Measurements from ENCODE around the gene SLC9C2. TPM values are rescaled to one million over a fixed set of nuclear protein-coding genes. Genes with fewer than 3 reads are reported as not detected.

The SLC9C2 gene
- total RNA-seq, 1 experiment from 2014 or later, result not detected

DNA sequence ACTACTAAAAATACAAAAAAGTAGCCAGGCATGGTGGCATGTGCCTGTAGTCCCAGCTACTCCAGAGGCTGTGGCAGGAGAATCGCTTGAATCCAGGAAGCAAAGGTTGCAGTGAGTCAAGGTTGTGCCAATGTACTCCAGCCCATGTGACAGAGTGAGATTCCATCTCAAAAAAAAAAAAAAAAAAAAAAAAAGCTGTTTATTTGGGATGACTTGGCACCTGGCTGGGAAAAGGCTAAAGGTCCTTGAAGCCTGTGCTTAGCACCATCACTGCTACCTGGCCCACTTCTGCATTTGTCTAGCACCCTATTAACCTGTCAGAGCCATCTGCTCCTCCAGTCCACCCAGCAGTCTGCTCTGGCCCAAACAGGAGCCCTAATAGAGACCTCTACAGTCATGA is 100.8 kb downstream of the SLC9C2 start:
- H3K4ac ChIP-seq (ENCODE audit: low read depth, low read length), result no peak overlapping the region
- TF ChIP-seq, protein P1, sequence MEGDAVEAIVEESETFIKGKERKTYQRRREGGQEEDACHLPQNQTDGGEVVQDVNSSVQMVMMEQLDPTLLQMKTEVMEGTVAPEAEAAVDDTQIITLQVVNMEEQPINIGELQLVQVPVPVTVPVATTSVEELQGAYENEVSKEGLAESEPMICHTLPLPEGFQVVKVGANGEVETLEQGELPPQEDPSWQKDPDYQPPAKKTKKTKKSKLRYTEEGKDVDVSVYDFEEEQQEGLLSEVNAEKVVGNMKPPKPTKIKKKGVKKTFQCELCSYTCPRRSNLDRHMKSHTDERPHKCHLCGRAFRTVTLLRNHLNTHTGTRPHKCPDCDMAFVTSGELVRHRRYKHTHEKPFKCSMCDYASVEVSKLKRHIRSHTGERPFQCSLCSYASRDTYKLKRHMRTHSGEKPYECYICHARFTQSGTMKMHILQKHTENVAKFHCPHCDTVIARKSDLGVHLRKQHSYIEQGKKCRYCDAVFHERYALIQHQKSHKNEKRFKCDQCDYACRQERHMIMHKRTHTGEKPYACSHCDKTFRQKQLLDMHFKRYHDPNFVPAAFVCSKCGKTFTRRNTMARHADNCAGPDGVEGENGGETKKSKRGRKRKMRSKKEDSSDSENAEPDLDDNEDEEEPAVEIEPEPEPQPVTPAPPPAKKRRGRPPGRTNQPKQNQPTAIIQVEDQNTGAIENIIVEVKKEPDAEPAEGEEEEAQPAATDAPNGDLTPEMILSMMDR (conservative IDR thresholded peaks at IDR 0.05), result no peak
- no peak overlapping the region for H3K4me2 ChIP-seq (ENCODE audit: insufficient read depth, insufficient read length, low read length)
- H3K9me3 ChIP-seq (ENCODE audit: control insufficient read depth, low read depth, low read length), result peaks cover under 1% of the 10 kb centered on the region
- peaks cover 0 to 11% (median 6%) of the 10 kb centered on the region in 3 experiments; a peak in 5 of 7 replicates for H3K36me3 Mint-ChIP-seq (ENCODE audit: insufficient read depth in 1 of 3, low read depth in 3 of 3)
- no peak overlapping the region for H3K56ac ChIP-seq (ENCODE audit: insufficient read length, low read depth, low read length)
- peaks cover under 1 to 4% of the 10 kb centered on the region in 2 experiments; a peak in 3 of 5 replicates for H3K9me3 Mint-ChIP-seq
- H3K79me2 ChIP-seq (ENCODE audit: insufficient read depth, low read length), result no peaks in the 10 kb centered on the region
- no peak overlapping the region for H2BK15ac ChIP-seq (ENCODE audit: low read depth, low read length)
- no peak overlapping the region for H4K8ac ChIP-seq (replicated peaks; ENCODE audit: insufficient read length, low read depth, low read length)
- no peak for DNase-seq
- H4K91ac ChIP-seq (ENCODE audit: insufficient read length, low read depth, low read length), result no peak overlapping the region
- H3K4me1 Mint-ChIP-seq, result peaks cover 11 to 12% of the 10 kb centered on the region in 2 experiments
- H3K27ac ChIP-seq (ENCODE audit: insufficient read length, low read depth, low read length), result no peak overlapping the region
- no peak overlapping the region for H2BK12ac ChIP-seq (ENCODE audit: insufficient read length, low read depth, low read length)
- no peak overlapping the region for H3K14ac ChIP-seq (ENCODE audit: insufficient read depth, low read length)
- H4K5ac ChIP-seq (ENCODE audit: insufficient read length, low read depth, low read length), result no peak overlapping the region
- no CpG with 5 or more reads among the region's 1 CpG for WGBS (ENCODE audit: extremely low coverage, insufficient read length, low lambda C conversion rate)
- no peak overlapping the region for H2BK5ac ChIP-seq (ENCODE audit: insufficient read length, low read length)
- no peak overlapping the region for H2BK120ac ChIP-seq (ENCODE audit: low read depth, low read length, poor library complexity, severe bottlenecking)
- no peak overlapping the region for H3K9ac ChIP-seq (ENCODE audit: extremely low read depth, insufficient read length, low read length)
- H3K79me1 ChIP-seq (ENCODE audit: insufficient read depth, low read depth, low read length, poor library complexity, severe bottlenecking), result no peaks in the 10 kb centered on the region
- no peak overlapping the region for H3K18ac ChIP-seq (ENCODE audit: insufficient read length, low read depth, low read length)
- no peaks in the 10 kb centered on the region for H3K27me3 Mint-ChIP-seq (ENCODE audit: low read depth)
- H4K20me1 ChIP-seq (ENCODE audit: control insufficient read depth, insufficient read depth, insufficient read length), result no peaks in the 10 kb centered on the region
- no peak overlapping the region for H2BK20ac ChIP-seq (ENCODE audit: low read depth, low read length, poor library complexity, severe bottlenecking)
- no peak overlapping the region for H2AFZ ChIP-seq (ENCODE audit: low read length)
- H3T11ph ChIP-seq (ENCODE audit: low read length), result no peak overlapping the region
- no peak overlapping the region for H3K27ac Mint-ChIP-seq
- H3K4me3 Mint-ChIP-seq, result no peak overlapping the region
- no peaks in the 10 kb centered on the region for H3K4me1 ChIP-seq (ENCODE audit: insufficient read depth, low read length)
- no peak overlapping the region for H2AK5ac ChIP-seq (ENCODE audit: insufficient read length, low read length)
- no peaks in the 10 kb centered on the region for H3K27me3 ChIP-seq (ENCODE audit: insufficient read depth, low read length)
- H3K23ac ChIP-seq (ENCODE audit: insufficient read length, low read depth, low read length), result no peak overlapping the region
- no peaks in the 10 kb centered on the region for H3K23me2 ChIP-seq (ENCODE audit: insufficient read length, low read depth, low read length, poor library complexity, severe bottlenecking)
